ENCODE results near the gene RNF115. TPM values are rescaled to one million over a fixed set of nuclear protein-coding genes. Genes with fewer than 3 reads are reported as not detected.
A peak's percentile ranks its signal among the peaks of the same experiment; 100 is the strongest.

The RNF115 gene
- total RNA-seq, 1 experiment from 2014 or later, result 17.5 TPM

GRCh38 chr1:145846201-145846612 lies 22.3 kb upstream of the RNF115 start:
- no peaks in the 10 kb centered on the region for H3K4me1 Mint-ChIP-seq (ENCODE audit: low read depth, unreplicated experiment)
- DNase-seq, result peak in 1 of 2 experiments; percentile 43
- BruUV-seq (replicated peaks), result no TSS peak
- intact Hi-C loops (cut with micrococcal nuclease; ENCODE audit: unreplicated experiment), result no loop called here
- peaks cover 7% of the 10 kb centered on the region for H3K4me1 ChIP-seq
- no peaks in the 10 kb centered on the region for H3K9me3 Mint-ChIP-seq (ENCODE audit: unreplicated experiment)
- H3K4me3 Mint-ChIP-seq (ENCODE audit: unreplicated experiment), result no peak overlapping the region
- no peaks in the 10 kb centered on the region for H3K27me3 ChIP-seq (replicated peaks; ENCODE audit: control insufficient read depth, insufficient read depth, low read length)
- peaks cover 3% of the 10 kb centered on the region for H3K36me3 ChIP-seq (ENCODE audit: control insufficient read depth, insufficient read depth, low read length)
- H3K27ac Mint-ChIP-seq (ENCODE audit: unreplicated experiment), result no peak overlapping the region
- peaks cover 26% of the 10 kb centered on the region for H3K36me3 Mint-ChIP-seq (ENCODE audit: insufficient read depth, unreplicated experiment)
- no peaks in the 10 kb centered on the region for H3K9me3 ChIP-seq
- TF ChIP-seq, protein P1, sequence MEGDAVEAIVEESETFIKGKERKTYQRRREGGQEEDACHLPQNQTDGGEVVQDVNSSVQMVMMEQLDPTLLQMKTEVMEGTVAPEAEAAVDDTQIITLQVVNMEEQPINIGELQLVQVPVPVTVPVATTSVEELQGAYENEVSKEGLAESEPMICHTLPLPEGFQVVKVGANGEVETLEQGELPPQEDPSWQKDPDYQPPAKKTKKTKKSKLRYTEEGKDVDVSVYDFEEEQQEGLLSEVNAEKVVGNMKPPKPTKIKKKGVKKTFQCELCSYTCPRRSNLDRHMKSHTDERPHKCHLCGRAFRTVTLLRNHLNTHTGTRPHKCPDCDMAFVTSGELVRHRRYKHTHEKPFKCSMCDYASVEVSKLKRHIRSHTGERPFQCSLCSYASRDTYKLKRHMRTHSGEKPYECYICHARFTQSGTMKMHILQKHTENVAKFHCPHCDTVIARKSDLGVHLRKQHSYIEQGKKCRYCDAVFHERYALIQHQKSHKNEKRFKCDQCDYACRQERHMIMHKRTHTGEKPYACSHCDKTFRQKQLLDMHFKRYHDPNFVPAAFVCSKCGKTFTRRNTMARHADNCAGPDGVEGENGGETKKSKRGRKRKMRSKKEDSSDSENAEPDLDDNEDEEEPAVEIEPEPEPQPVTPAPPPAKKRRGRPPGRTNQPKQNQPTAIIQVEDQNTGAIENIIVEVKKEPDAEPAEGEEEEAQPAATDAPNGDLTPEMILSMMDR (IDR thresholded peaks at IDR 0.05; ENCODE audit: insufficient read depth in 1 of 2, low read depth in 1 of 2, low read length in 1 of 2, severe bottlenecking in 1 of 2, unreplicated experiment in 1 of 2), result peak; percentile 56 to 69
- CTCF ChIA-PET, result interaction anchor here (0.8 to 6.5 kb wide), 4 partner anchors 12 to 118 kb away, joined by 3 to 136 read pairs (median 6); partner anchors contain the start of genes ANKRD34A, LIX1L, PIAS3 and POLR3GL
- H3K27me3 Mint-ChIP-seq (ENCODE audit: insufficient read depth, unreplicated experiment), result no peaks in the 10 kb centered on the region
- peak overlapping the region; percentile 61 for H3K4me3 ChIP-seq (ENCODE audit: low read depth, low read length)
- POLR2A ChIA-PET, result interaction anchor here (4.0 kb wide), 1 partner anchor 13 kb away, joined by 30 read pairs; the partner anchor contains the start of gene PIAS3

DNA sequence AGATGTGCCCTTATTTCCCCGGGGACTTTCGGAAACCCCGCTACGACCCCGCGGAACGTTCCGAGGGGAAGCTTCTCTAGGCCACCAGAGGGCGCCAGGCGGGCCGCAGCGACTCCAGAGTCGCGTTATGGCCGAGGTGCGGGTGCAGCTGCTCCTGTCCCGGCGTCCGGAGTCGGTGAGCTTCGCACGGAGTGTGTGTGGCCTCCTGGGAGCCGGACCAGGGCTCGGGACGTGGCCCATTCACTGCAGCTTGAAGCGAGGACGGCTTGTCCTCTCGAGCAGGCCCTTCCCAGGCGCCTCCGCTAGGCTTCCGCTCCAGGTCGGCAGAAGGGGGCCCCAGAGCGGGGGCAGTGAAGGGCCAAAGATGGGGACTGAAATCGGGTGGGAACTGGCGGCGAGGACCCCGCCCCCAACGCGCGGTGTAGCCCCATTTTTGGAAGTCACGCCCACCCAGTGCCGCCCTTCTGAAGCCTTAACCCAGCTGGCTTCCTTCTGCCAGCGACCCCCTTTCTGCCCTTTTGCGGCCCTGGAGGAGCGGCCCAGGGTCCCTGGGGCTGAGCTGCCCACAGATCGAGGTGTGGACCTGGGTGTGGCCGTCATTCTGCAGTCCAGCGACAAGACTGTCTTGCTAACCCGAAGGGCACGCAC lies 21.7 kb upstream of the RNF115 start, which contains the start of gene NUDT17:
TSS of gene NUDT17 (plus strand) at position 117 of the 648 bp plus-strand sequence. CDS start at position 128, 11 bp downstream.
- CTCF ChIA-PET, result interaction anchor here (0.6 to 6.5 kb wide), 27 partner anchors 12 to 260 kb away, joined by 3 to 136 read pairs (median 4); partner anchors contain the start of genes ANKRD34A, ANKRD35, ITGA10 and LIX1L
- no TSS peak for BruUV-seq (replicated peaks)
- Mint-ChIP-seq H3K4me1 (ENCODE audit: low read depth, unreplicated experiment) (no peaks in the 10 kb centered on the region), H3K36me3 (ENCODE audit: insufficient read depth, unreplicated experiment) (peaks cover 27% of the 10 kb centered on the region), H3K27me3 (ENCODE audit: insufficient read depth, unreplicated experiment) (no peaks in the 10 kb centered on the region), H3K4me3 (ENCODE audit: unreplicated experiment) (no peak within 1 kb of the TSS), H3K9me3 (ENCODE audit: unreplicated experiment) (no peaks in the 10 kb centered on the region), H3K27ac (ENCODE audit: unreplicated experiment) (no peak within 1 kb of the TSS)
- intact Hi-C loops (cut with micrococcal nuclease; ENCODE audit: unreplicated experiment), result loop anchor here (1.0 to 2.0 kb wide), 3 partner anchors 13 to 167 kb away; partner anchors contain the start of gene ITGA10
- Histone ChIP-seq H3K4me1 (peaks cover 7% of the 10 kb centered on the region), H3K36me3 (ENCODE audit: control insufficient read depth, insufficient read depth, low read length) (peaks cover 4% of the 10 kb centered on the region), H3K27me3 (replicated peaks; ENCODE audit: control insufficient read depth, insufficient read depth, low read length) (no peaks in the 10 kb centered on the region), H3K4me3 (ENCODE audit: low read depth, low read length) (peak within 1 kb of the TSS; percentile 61), H3K9me3 (no peaks in the 10 kb centered on the region)
- peak; percentile 81 to 84 for DNase-seq
- POLR2A ChIA-PET, result interaction anchor here (0.6 to 4.0 kb wide), 3 partner anchors 14 to 82 kb away, joined by 3 to 30 read pairs (median 4); partner anchors contain the start of genes PIAS3 and RBM8A
- TF ChIP-seq, protein P1 (IDR thresholded peaks at IDR 0.05; ENCODE audit: insufficient read depth in 1 of 2, low read depth in 1 of 2, low read length in 1 of 2, severe bottlenecking in 1 of 2, unreplicated experiment in 1 of 2), result peak; percentile 91 to 96

- no peak overlapping the region for H3K4me3 Mint-ChIP-seq (ENCODE audit: unreplicated experiment)
- H3K4me1 Mint-ChIP-seq (ENCODE audit: low read depth, unreplicated experiment), result no peaks in the 10 kb centered on the region
- H3K36me3 ChIP-seq (ENCODE audit: control insufficient read depth, insufficient read depth, low read length), result peaks cover 1% of the 10 kb centered on the region
- no peaks in the 10 kb centered on the region for H3K27me3 ChIP-seq (replicated peaks; ENCODE audit: control insufficient read depth, insufficient read depth, low read length)
- ChIA-PET POLR2A (interaction anchor here (1.5 to 4.0 kb wide), 2 partner anchors 14 to 82 kb away, joined by 3 to 30 read pairs; partner anchors contain the start of genes PIAS3 and RBM8A), CTCF (interaction anchor here (0.6 to 6.5 kb wide), 22 partner anchors 12 to 260 kb away, joined by 3 to 136 read pairs (median 4); partner anchors contain the start of genes ANKRD34A, ANKRD35, ITGA10 and PDZK1)
- H3K9me3 ChIP-seq, result no peaks in the 10 kb centered on the region
- TF ChIP-seq, protein P1 (IDR thresholded peaks at IDR 0.05; ENCODE audit: insufficient read depth in 1 of 2, low read depth in 1 of 2, low read length in 1 of 2, severe bottlenecking in 1 of 2, unreplicated experiment in 1 of 2), result no peak
- BruUV-seq (replicated peaks), result no TSS peak
- H3K36me3 Mint-ChIP-seq (ENCODE audit: insufficient read depth, unreplicated experiment), result peaks cover 29% of the 10 kb centered on the region
- no peak overlapping the region for H3K27ac Mint-ChIP-seq (ENCODE audit: unreplicated experiment)
- H3K9me3 Mint-ChIP-seq (ENCODE audit: unreplicated experiment), result no peaks in the 10 kb centered on the region
- DNase-seq, result no peak
- H3K4me1 ChIP-seq, result peaks cover 7% of the 10 kb centered on the region
- intact Hi-C loops (cut with micrococcal nuclease; ENCODE audit: unreplicated experiment), result loop anchor here (1.0 to 2.0 kb wide), 3 partner anchors 13 to 168 kb away; partner anchors contain the start of gene ITGA10
- peak overlapping the region; percentile 61 for H3K4me3 ChIP-seq (ENCODE audit: low read depth, low read length)
- H3K27me3 Mint-ChIP-seq (ENCODE audit: insufficient read depth, unreplicated experiment), result no peaks in the 10 kb centered on the region
These were observed 21.2 kb upstream of the RNF115 start for GRCh38 chr1:145845144-145845513.

All from Caco-2 (cell line).